Activated T-cell treated with anti-CD3 and anti-CD28 coated beads for 1 hour (primary cell): ENCODE measurements around the gene CREB3L4.
"Not testable (repeated sequence)": the region's sequence is repeated elsewhere in the genome, so short reads cannot be mapped to it uniquely, and the experiment has no call there.

Source experiments
- DNase-seq: peaks from one replicate; pipeline ENCODE4 v3.0.0-alpha.2; 2020; ENCODE audit warnings: low read depth

Gene CREB3L4

GRCh38 chr1:153985941-153986761, 18.4 kb downstream of the CREB3L4 start, which contains the start of gene RAB13:
TSS of gene RAB13 (minus strand) at chr1:153986339. CDS start at chr1:153986236, 103 bp downstream.
- DNase-seq = no peak

GRCh38 chr1:153987621-153988020, 19.9 kb downstream of the CREB3L4 start:
- no peak for DNase-seq

GRCh38 chr1:153990468-153991150, 22.9 kb downstream of the CREB3L4 start, which contains the start of gene RPS27:
TSS of gene RPS27 (plus strand) at chr1:153990762. CDS start at chr1:153990797, 35 bp downstream.
- peak; percentile 75 for DNase-seq

- no peak for DNase-seq
Observed at GRCh38 chr1:153991151-153991630, 23.5 kb downstream of the CREB3L4 start.

GRCh38 chr1:153991806-153992205, 24.1 kb downstream of the CREB3L4 start:
- no peak for DNase-seq

- no peak for DNase-seq
Observed at GRCh38 chr1:153995202-153995601, 27.5 kb downstream of the CREB3L4 start.

- no peak for DNase-seq
Observed at GRCh38 chr1:153995640-153996039, 27.9 kb downstream of the CREB3L4 start.

GRCh38 chr1:153996882-153997281, 29.2 kb downstream of the CREB3L4 start:
- not testable (repeated sequence) for DNase-seq

- no peak for DNase-seq
Observed at GRCh38 chr1:154000420-154000819, 32.7 kb downstream of the CREB3L4 start.

- DNase-seq = no peak
Observed at GRCh38 chr1:154006136-154006535, 38.4 kb downstream of the CREB3L4 start.

GRCh38 chr1:154012129-154012528, 44.4 kb downstream of the CREB3L4 start:
- no peak for DNase-seq

GRCh38 chr1:154012543-154012942, 44.8 kb downstream of the CREB3L4 start:
- not testable (repeated sequence) for DNase-seq

GRCh38 chr1:154014154-154014907, 46.6 kb downstream of the CREB3L4 start:
- no peak for DNase-seq

GRCh38 chr1:154019269-154019668, 51.6 kb downstream of the CREB3L4 start:
- DNase-seq = no peak

GRCh38 chr1:154019940-154020339, 52.2 kb downstream of the CREB3L4 start:
- DNase-seq = no peak
